ENCODE measurements around the gene TRMT2A.

DNA sequence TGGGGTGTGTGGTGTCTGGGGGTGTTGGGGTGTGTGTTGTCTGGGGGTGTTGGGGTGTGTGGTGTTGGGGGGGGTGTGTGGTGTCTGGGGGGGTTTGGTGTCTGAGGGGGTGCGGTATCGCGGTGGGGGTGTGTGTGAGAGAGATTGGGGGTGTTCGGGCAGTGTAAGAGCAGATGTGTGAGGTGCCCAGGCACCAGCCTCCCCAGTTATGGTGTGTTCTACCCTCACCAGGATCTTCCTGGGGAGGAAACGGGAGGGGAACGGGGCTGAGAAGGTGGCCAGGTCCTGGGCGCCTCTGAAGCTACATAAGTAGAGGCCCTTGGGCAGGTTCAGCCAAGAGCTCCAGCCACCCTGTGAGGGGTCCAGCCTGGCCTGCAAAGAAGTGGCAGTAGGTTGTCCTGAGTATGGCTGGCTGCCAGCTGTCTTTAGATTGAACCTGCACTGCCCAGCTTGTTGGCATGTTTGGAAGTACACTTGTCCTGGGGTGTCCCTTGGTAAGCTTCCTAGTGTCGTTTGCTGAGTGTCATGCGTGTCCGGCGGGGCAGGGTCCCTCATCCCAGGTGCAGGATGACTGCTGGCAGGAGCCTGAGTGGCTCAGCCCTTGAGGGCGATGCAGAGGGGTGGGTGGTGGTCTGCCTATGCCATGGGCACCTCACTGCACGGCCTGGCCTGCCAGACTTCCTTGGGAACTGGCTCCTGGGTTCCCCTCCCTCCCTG lies 6.5 kb upstream of the TRMT2A start:
- no peak for TF ChIP-seq PBX3 (IDR thresholded peaks at IDR 0.05)
- no peak for TF ChIP-seq CTCF (IDR thresholded peaks at IDR 0.05)

Data from SK-N-SH (cell line).